OCI-LY7 (cell line): Measurements from ENCODE around the gene METTL5. TPM values are rescaled to one million over a fixed set of nuclear protein-coding genes. Genes with fewer than 3 reads are reported as not detected.

Source experiments
- BruUV-seq: library from RNA; stranded (reverse); fragments of 400-500 nt; replicated peaks from 2 replicates; lab custom pipeline; 2021; lab: Mats Ljungman, UMichigan
- CTCF ChIA-PET: fragments of 300-600 bp; sonication (Branson Sonifier 250); formaldehyde crosslinking; loops from one replicate; lab custom pipeline; 2022; ENCODE audit warnings: antibody characterized with exemption; ENCODE audit not compliant: unreplicated experiment; lab: Charles Lee
- POLR2A ChIA-PET: fragments of 300-600 bp; sonication (Branson Sonifier 250); formaldehyde crosslinking; loops from one replicate; lab custom pipeline; 2022; ENCODE audit warnings: antibody characterized with exemption; lab: Charles Lee
- DNase-seq: peaks from one replicate; pipeline ENCODE4 v3.0.0-alpha.2; 2015; ENCODE audit warnings: low spot score
- H2AFZ ChIP-seq: fragments of 200-600 bp; sonication (generic), shearing (Covaris generic); 2 replicates; pipeline ENCODE4 v1.6.1; 2014; ENCODE audit warnings: mild to moderate bottlenecking, antibody characterized with exemption, low read length, moderate library complexity
- H3K27ac ChIP-seq: fragments of 200-600 bp; sonication (generic); 2 replicates; pipeline ENCODE4 v1.5.1; 2014; ENCODE audit warnings: mixed run types, low read depth, mild to moderate bottlenecking, moderate library complexity, low read length, inconsistent platforms; ENCODE audit not compliant: poor library complexity, severe bottlenecking
- H3K36me3 ChIP-seq: fragments of 200-600 bp; sonication (generic); 2 replicates; pipeline ENCODE4 v1.6.1; 2014; ENCODE audit warnings: mild to moderate bottlenecking, antibody characterized with exemption, low read length, moderate library complexity, mixed read lengths; ENCODE audit not compliant: insufficient read depth
- H3K4me1 ChIP-seq: fragments of 200-600 bp; sonication (generic); 2 replicates; pipeline ENCODE4 v1.5.1; 2014; ENCODE audit warnings: mild to moderate bottlenecking, low read length; ENCODE audit not compliant: insufficient read depth, poor library complexity, severe bottlenecking
- H3K4me2 ChIP-seq: fragments of 200-600 bp; sonication (generic); 2 replicates; pipeline ENCODE4 v1.6.1; 2014; ENCODE audit warnings: mild to moderate bottlenecking, low read length
- H3K4me3 ChIP-seq: fragments of 200-600 bp; sonication (generic); 2 replicates; pipeline ENCODE4 v1.5.1; 2014; ENCODE audit warnings: mild to moderate bottlenecking, low read depth, low read length; ENCODE audit not compliant: poor library complexity, severe bottlenecking
- H3K79me2 ChIP-seq: fragments of 200-600 bp; sonication (generic); 2 replicates; pipeline ENCODE4 v1.6.1; 2016; ENCODE audit warnings: low read depth, mild to moderate bottlenecking, low read length, moderate library complexity, mixed read lengths; ENCODE audit not compliant: insufficient read depth
- H3K9me2 ChIP-seq: fragments of 200-600 bp; sonication (generic); 2 replicates; pipeline ENCODE4 v1.6.1; 2016; ENCODE audit warnings: mild to moderate bottlenecking, low read length, mixed read lengths; ENCODE audit not compliant: insufficient read depth
- H3K9me3 ChIP-seq: fragments of 200-600 bp; sonication (generic); 2 replicates; pipeline ENCODE4 v1.6.1; 2014; ENCODE audit warnings: mild to moderate bottlenecking, mixed run types, low read length, mixed read lengths
- H4K20me1 ChIP-seq: fragments of 200-600 bp; sonication (generic); 2 replicates; pipeline ENCODE4 v1.6.1; 2014; ENCODE audit warnings: mild to moderate bottlenecking, antibody characterized with exemption, low read length, moderate library complexity, mixed read lengths; ENCODE audit not compliant: insufficient read depth
- EZH2phosphoT487 ChIP-seq: fragments of 200-600 bp; sonication (generic); IDR thresholded peaks from 2 replicates; pipeline ENCODE4 v1.6.1; 2018; ENCODE audit warnings: low read depth, borderline replicate concordance, mild to moderate bottlenecking, mixed run types, antibody characterized with exemption, low read length, moderate library complexity, mixed read lengths
- intact Hi-C: fragments of 100-400 bp; cut with micrococcal nuclease; formaldehyde crosslinking; loops from one replicate; pipeline ENCODE4 v1.10.0; 2022; ENCODE audit not compliant: unreplicated experiment
- total RNA-seq, 2 experiments: library from RNA; depleted of rRNA in 1 of 2; stranded (reverse); fragments of >200 nt in 1 of 2; shearing (Covaris generic) in 1 of 2; gene quantifications; 2 replicates each; pipeline ENCODE4 v1.2.3, GENCODE V29; 2014 to 2022
- TF ChIP-seq, protein P1 (sequence below): fragments of 200-600 bp; sonication (generic); conservative IDR thresholded peaks from 2 replicates; pipeline ENCODE4 v1.5.1; 2014; ENCODE audit warnings: mild to moderate bottlenecking, antibody characterized with exemption, low read length, moderate library complexity, mixed read lengths

METTL5 gene
- total RNA-seq, 2 experiments from 2014 or later = 52.3 to 82.2 TPM

GRCh38 chr2:169781249-169782013 lies 43.3 kb downstream of the METTL5 start:
- H4K20me1 ChIP-seq = no peaks in the 10 kb centered on the region
- POLR2A ChIA-PET = no interaction called here
- CTCF ChIA-PET = no interaction called here

GRCh38 chr2:169778446-169778845 lies 46.3 kb downstream of the METTL5 start:
- intact Hi-C loops = no loop called here
- H3K79me2 ChIP-seq = no peaks in the 10 kb centered on the region
- H3K4me1 ChIP-seq = no peaks in the 10 kb centered on the region
- no peaks in the 10 kb centered on the region for H3K36me3 ChIP-seq
- BruUV-seq = no TSS peak
- no peak for DNase-seq
- ChIA-PET POLR2A (no interaction called here), CTCF (no interaction called here)
- no peak overlapping the region for H2AFZ ChIP-seq
- TF ChIP-seq, protein P1, sequence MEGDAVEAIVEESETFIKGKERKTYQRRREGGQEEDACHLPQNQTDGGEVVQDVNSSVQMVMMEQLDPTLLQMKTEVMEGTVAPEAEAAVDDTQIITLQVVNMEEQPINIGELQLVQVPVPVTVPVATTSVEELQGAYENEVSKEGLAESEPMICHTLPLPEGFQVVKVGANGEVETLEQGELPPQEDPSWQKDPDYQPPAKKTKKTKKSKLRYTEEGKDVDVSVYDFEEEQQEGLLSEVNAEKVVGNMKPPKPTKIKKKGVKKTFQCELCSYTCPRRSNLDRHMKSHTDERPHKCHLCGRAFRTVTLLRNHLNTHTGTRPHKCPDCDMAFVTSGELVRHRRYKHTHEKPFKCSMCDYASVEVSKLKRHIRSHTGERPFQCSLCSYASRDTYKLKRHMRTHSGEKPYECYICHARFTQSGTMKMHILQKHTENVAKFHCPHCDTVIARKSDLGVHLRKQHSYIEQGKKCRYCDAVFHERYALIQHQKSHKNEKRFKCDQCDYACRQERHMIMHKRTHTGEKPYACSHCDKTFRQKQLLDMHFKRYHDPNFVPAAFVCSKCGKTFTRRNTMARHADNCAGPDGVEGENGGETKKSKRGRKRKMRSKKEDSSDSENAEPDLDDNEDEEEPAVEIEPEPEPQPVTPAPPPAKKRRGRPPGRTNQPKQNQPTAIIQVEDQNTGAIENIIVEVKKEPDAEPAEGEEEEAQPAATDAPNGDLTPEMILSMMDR = no peak
- no peak for TF ChIP-seq EZH2phosphoT487
- no peak overlapping the region for H3K27ac ChIP-seq
- H4K20me1 ChIP-seq = no peaks in the 10 kb centered on the region
- H3K4me3 ChIP-seq = no peak overlapping the region
- no peak overlapping the region for H3K4me2 ChIP-seq
- no peaks in the 10 kb centered on the region for H3K9me2 ChIP-seq
- no peaks in the 10 kb centered on the region for H3K9me3 ChIP-seq

More at GRCh38 chr2:169781249-169782013, 43.3 kb downstream of the METTL5 start:
- H3K4me3 ChIP-seq = no peak overlapping the region
- no peaks in the 10 kb centered on the region for H3K4me1 ChIP-seq
- H3K27ac ChIP-seq = no peak overlapping the region
- TF ChIP-seq, protein P1 = no peak
- TF ChIP-seq EZH2phosphoT487 = no peak
- no peaks in the 10 kb centered on the region for H3K9me2 ChIP-seq
- H3K36me3 ChIP-seq = no peaks in the 10 kb centered on the region
- H2AFZ ChIP-seq = no peak overlapping the region
- no peaks in the 10 kb centered on the region for H3K9me3 ChIP-seq
- no peaks in the 10 kb centered on the region for H3K79me2 ChIP-seq
- DNase-seq = no peak
- H3K4me2 ChIP-seq = no peak overlapping the region
- intact Hi-C loops = no loop called here
- BruUV-seq = no TSS peak

DNA sequence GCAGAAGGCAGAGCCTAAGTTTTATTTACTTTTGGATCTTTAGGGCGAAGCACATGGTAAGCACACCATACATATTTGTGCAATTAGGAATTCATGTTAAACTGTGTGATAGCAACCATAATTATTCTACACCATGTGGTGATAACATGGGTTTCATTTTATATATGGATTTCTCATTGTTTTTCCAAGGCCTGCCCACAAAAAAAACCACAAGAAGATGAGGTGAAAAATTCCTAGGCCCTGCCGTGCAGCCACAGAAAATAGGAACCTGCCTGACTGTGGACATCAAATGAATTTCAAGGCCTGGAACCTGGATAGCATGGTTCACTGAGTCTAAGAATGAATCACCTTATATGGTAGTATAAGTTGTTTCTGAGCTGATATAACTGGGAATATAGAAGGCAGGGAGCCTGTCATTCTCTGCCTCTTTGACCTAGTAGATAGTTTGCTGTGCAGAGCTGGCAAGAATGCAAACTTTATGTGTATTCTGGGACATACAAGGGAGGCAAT lies 48.4 kb downstream of the METTL5 start:
- ChIA-PET CTCF (no interaction called here), POLR2A (interaction anchor here (0.9 to 1.2 kb wide), 3 partner anchors 18 to 112 kb away, joined by 3 to 5 read pairs (median 4); no protein-coding TSS in a partner anchor)
- H2AFZ ChIP-seq = no peak overlapping the region
- H3K4me3 ChIP-seq = no peak overlapping the region
- no peaks in the 10 kb centered on the region for H4K20me1 ChIP-seq
- intact Hi-C loops = no loop called here
- no peak overlapping the region for H3K27ac ChIP-seq
- H3K36me3 ChIP-seq = no peaks in the 10 kb centered on the region
- TF ChIP-seq EZH2phosphoT487 = no peak
- H3K9me2 ChIP-seq = no peaks in the 10 kb centered on the region
- no peak overlapping the region for H3K4me2 ChIP-seq
- DNase-seq = no peak
- H3K4me1 ChIP-seq = no peaks in the 10 kb centered on the region
- H3K9me3 ChIP-seq = no peaks in the 10 kb centered on the region
- BruUV-seq = no TSS peak
- no peaks in the 10 kb centered on the region for H3K79me2 ChIP-seq
